Measurements from ENCODE around the gene TMC8.

The TMC8 gene

DNA sequence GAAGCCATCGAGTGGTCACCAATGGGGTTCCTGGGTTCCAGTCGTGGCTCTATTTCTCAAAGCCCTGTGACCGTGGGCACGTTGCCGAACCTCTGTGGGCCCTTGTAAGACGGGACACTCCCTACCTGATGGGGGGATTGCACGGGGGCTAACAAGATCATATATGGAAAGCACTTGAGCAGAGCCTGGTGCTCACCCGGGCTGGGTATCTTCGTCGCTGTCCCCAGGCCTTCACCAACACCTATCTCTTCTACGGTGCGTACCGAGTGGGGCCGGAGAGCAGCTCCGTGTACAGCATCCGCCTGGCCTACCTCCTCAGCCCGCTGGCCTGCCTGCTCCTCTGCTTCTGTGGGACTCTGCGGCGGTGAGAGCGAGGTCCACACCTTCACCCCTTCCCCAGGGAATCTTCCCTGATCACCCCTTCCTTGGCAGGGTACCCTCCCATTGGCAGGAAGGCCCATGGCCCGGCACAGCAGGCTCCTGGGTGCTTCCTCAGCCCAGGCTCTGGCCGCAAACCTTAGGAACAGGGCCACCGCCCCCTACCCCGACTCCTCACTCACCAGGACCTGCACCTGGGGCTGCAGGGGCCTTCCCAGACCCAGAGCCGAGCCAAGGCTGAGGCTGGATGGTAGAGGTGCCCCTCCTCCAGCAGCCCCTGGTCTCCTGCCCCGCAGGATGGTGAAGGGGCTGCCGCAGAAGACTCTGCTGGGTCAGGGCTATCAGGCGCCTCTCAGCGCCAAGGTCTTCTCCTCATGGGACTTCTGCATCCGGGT, 2.8 kb downstream of the TMC8 start:
- no peak for TF ChIP-seq CTCF (IDR thresholded peaks at IDR 0.05)

DNA sequence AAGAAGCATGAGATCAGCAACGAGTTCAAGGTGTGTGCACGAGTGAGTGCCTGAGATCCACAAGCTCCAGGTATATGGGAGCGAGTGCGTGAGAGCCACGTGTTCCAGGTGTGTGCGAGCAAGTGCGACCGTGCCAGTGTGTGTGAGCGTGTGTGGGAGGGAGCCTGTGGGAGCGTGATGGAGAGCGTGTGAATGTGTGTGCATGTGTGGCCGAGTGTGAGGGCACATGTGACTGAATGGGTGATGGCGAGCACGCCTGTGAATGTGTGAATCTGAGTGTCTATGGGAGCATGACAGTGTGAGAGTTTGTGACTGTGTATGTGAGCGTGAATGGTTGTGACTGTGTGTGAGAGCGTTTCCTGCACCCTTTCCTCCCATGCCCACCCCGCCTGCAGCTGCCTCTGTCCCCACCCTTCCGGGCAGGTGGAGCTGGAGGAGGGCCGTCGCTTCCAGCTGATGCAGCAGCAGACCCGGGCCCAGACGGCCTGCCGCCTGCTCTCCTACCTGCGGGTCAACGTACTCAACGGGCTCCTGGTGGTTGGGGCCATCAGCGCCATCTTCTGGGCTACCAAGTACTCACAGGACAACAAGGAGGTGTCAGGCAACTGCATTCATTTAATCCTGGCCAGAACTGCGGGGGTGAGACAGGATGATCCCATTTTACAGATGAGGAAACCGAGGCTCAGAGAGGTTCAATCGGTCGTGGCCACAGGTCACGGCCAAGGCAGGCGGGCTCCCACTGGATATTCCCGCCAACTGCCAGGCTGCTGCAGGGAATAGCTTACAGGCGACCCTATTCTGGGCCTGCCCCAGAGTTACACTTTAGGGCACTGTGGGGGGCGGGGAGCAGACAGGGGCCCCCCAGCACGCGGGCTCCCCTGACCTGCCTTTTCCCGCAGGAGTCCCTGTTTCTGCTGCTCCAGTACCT, 3.7 kb downstream of the TMC8 start:
- TF ChIP-seq CTCF (IDR thresholded peaks at IDR 0.05): peak; percentile 58

DNA sequence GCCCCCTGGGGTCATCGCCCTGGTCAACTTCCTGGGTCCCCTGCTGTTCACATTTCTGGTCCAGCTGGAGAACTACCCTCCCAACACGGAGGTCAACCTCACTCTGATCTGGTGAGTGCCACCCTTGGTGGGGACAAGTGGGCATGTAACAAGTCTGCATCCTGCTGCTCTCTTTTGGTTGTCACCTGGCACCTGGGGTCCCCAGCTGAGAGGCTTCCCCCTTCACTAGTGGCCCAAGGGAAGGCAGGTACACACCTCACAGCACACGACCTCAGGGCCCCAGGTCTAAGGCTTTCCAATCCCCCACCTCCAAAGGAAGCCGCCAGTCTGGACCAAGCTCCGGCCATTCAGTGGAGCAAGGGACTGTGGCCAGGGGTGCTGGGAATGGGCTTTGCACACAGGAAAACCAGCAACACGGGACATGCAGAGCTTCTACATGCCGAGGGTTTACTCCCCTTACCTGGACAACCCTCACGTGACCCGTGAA, 4.4 kb downstream of the TMC8 start:
- TF ChIP-seq CTCF (IDR thresholded peaks at IDR 0.05): no peak

DNA sequence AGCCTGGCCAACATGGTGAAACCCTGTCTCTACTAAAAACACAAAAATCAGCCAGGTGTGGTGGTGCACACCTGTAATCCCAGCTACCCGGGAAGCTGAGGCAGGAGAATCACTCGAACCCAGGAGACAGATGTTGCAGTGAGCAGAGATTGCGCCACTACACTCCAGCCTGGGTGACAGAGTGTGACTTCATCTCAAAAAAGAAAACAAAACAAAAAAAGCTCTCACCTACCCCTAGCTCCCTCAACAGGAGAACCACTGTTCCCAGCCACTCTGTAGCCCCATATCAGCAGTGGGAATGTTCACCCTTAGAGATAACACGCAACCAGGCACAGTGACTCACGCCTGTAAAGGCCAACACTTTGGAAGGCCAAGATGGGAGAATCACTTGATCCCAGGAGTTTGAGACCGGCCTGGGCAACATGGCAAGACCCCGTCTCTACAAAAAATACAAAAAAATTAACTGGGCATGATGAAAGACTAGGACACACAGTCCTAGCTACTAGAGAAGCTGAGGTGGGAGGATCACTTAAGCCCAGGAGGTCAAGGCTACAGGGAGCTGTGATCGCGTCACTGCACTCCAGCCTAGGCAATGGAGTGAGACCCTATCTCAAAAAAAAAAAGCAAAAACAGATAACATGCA, 5.4 kb downstream of the TMC8 start:
- no peak for TF ChIP-seq CTCF (IDR thresholded peaks at IDR 0.05)

DNA sequence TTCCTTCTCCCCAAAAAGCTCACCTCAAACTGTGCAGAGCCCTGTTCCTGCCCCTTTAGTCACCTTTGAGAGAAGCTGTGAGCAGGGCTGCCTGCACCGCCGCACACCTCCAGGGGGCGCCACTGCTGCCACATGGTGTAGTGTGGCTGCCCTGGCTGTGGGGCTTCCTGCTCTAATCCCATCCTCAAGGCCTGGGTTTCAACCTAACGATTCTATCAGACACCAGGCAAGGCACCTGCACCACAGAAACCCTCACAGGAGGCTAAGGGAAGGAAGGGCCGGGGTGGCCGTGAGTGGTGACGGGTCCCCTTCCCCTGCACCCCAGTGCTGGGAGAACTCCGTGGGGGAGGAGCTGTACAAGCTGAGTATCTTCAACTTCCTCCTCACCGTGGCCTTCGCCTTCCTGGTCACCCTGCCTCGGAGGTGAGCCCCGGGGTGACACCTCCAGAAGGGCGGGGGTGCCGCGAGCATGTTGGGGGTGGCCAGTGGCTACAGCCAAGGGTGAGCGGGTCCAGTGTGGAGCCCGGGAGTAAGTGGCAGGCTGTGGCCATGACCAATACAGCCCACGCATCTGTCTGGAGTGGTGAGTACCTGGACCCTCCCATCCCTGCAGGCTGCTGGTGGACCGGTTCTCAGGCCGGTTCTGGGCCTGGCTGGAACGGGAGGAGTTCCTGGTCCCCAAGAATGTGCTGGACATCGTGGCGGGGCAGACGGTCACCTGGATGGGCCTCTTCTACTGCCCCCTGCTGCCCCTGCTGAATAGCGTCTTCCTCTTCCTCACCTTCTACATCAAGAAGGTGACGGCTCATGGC, 7.0 kb downstream of the TMC8 start:
- TF ChIP-seq CTCF (IDR thresholded peaks at IDR 0.05): peak; percentile 72

DNA sequence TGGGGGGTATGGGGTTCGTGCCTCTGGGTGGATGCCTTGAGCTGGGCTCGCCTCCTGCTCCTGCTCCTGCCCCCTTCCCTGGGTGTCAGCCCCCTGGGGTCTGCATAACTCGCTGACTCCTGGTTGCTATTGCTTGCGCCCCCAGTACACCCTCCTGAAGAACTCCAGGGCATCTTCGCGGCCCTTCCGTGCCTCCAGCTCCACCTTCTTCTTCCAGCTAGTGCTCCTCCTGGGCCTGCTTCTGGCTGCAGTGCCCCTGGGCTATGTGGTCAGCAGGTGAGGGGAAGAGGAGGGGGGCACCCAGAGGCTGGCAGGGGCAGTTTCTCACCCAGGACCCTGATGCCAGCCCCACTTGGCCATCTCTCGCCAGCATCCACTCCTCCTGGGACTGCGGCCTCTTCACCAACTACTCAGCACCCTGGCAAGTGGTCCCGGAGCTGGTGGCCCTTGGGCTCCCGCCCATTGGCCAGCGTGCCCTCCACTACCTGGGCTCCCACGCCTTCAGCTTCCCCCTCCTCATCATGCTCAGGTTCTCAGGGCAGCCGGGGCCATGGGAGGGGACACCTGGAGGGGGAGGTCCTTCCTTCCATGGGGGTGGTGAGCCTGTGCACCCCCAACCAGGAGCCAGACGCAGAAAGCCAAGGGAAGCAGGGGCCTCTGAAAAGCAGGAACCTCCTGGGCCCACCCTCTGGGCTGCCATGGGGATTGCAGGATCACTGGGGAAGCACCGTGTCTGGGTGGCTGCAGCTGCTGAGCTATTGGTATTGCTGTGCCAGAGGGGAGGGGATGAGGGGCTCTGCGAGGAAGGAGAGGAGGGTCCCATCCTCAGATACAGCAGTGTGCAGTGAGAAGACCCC, 7.9 kb downstream of the TMC8 start:
- no peak for TF ChIP-seq CTCF (IDR thresholded peaks at IDR 0.05)
